IPS-18c (cell line): ENCODE data around the gene PTCD1.
"Not testable (repeated sequence)": the region's sequence is repeated elsewhere in the genome, so short reads cannot be mapped to it uniquely, and the experiment has no call there.

Experiments
- H3K4me3 ChIP-seq: 2 replicates; pipeline ENCODE4 v1.7.0; 2013; ENCODE audit warnings: low read depth, mild to moderate bottlenecking, low read length, moderate library complexity; ENCODE audit not compliant: insufficient read depth
- H3K9me3 ChIP-seq: one replicate; pipeline ENCODE4 v1.6.1; 2013; ENCODE audit warnings: mild to moderate bottlenecking, low read length, moderate library complexity; ENCODE audit not compliant: control insufficient read depth, insufficient read depth

The PTCD1 gene

DNA sequence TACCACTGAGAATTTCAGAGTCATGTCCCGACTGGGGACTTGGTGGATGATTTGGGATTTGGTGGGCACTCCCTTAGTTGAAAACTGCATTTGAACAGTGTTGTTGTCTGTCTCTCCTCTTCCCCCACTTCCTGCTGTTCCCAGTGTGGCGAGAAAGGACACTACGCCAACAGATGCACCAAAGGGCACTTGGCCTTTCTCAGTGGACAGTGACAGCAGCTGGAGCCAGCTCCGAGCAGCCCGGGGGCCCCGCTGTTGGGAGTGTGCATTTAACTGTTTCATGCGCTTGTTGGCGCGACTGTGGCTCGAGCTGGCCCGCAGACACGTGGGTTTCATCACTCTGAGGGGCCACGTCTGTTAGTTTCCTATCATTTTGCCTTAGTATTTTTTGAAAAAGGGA, 17.7 kb upstream of the PTCD1 start:
- no peak overlapping the region for H3K4me3 ChIP-seq
- H3K9me3 ChIP-seq = no peaks in the 10 kb centered on the region

DNA sequence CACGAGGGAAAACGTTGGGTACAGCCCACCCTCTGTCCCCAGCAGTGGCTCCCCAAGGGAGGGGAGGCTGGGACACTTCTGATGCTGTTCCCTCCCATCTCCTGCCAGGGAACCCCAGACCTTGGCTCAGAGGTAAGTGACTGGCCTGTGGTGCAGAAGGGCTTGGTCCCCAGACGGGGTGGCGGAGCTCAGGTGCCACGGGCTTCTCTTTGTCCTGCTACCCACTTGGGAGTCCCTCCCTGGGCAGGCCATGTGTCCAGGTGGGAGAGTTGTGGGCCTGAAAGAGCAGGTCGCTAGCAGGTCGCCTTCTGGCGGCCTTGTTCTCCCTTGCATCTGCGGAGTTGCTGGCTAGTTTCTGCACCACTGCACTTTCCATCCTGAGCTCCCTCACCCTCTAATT, 17.3 kb upstream of the PTCD1 start:
- Histone ChIP-seq H3K4me3 (no peak overlapping the region), H3K9me3 (no peaks in the 10 kb centered on the region)

DNA sequence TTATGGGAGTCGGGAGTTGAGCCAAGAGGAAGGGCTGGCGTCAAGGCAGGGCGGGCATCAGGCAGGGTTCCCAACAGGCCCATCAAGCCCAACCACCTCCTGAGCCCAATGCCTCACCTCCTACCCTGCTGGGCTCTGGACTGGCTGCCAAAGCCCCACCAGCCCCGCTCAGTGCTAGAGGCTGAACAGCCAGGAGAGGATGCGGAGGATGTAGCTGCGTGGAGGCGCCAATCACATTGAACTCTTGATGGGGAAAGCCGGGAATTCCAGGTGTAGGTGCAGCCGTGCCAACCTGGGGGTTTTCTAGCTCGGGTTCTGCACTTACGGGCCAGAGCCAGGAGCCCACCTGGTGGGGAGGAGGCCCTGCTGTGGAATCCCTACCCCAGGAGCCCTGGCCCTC, 14.5 kb upstream of the PTCD1 start:
- no peaks in the 10 kb centered on the region for H3K9me3 ChIP-seq
- no peak overlapping the region for H3K4me3 ChIP-seq

DNA sequence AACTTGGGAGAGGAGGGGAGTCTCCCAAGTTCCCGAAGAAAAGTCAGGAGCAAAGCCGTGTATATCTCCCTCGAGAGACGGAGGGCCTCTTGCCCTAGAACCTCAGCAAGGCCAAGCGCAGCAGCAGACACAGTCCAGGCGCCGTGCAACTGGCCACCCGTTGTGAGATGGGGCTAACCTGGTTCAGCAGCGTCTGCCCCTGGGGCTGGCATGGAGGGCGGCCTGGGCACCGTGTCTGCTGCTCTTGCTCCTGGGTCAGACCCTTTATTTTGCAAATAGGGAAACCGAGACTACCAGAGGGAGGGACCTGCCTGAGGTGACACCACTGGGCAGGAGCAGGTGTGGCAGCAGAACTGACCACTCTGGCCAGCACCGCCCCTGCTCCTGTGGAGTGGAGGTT, 13.9 kb upstream of the PTCD1 start:
- H3K4me3 ChIP-seq = no peak overlapping the region

DNA sequence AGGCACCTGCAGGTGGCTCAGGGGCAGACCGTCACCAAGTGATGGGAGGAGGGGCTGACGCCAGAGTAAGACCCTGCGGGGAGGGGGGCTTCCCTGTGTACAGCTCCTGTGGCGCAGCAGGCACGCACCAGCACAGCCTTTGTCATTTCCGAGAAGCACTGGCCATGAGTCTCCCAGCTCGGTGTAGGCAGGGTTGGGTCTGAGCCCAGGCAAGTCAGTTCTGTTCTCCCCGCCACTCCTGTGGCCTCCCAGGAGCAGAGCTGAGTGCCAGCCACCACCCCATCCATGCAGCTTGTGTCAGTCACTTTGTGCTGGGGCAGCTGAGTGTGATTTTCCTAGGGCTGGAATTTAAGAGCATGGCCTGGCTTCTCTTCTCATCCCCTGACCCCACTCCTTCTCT, 13.3 kb upstream of the PTCD1 start:
- H3K4me3 ChIP-seq = no peak overlapping the region
- no peaks in the 10 kb centered on the region for H3K9me3 ChIP-seq

More for the DNA sequence above, 13.9 kb upstream of the PTCD1 start:
- no peaks in the 10 kb centered on the region for H3K9me3 ChIP-seq

DNA sequence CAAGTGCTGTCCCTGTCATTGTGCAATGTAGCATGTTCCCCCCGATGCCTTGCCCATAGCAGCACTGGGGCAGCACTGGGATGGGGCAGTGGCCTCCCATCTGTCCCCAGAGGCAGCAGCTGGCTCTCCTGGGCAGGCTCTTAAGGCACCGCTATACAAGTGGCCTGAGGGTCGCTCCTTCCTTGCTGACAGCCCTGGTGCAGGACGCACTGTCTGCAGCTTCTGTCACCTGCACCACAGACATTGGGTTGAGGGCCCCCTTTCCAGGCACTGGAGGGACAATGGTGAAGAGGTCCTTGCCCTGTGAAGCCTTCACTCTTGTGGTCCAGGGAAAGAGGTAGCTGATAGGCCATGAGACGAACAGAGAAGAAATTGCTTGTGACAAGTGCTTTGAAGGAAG, 10.7 kb upstream of the PTCD1 start:
- H3K9me3 ChIP-seq = no peaks in the 10 kb centered on the region
- no peak overlapping the region for H3K4me3 ChIP-seq

DNA sequence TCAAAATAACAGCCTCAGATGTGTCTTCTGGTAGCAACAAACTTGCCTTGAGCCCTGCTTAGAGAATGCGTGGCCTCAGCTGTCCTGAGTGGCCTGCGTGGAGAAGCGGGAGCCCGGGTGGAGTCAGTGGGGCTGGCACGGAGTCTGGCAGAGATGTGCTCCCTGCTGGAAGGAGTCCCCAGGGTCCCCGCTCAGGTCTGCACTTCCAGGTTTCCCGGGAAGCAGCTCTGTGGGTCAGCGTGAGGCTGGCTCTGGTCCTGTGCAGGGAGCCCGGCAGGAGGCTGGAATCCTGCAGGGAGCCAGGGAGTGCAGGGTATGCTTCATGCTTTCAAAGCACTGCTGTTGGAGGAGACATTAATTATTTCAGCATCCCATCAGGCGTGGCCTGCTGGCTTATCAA, 10.3 kb upstream of the PTCD1 start:
- no peak overlapping the region for H3K4me3 ChIP-seq
- no peaks in the 10 kb centered on the region for H3K9me3 ChIP-seq

DNA sequence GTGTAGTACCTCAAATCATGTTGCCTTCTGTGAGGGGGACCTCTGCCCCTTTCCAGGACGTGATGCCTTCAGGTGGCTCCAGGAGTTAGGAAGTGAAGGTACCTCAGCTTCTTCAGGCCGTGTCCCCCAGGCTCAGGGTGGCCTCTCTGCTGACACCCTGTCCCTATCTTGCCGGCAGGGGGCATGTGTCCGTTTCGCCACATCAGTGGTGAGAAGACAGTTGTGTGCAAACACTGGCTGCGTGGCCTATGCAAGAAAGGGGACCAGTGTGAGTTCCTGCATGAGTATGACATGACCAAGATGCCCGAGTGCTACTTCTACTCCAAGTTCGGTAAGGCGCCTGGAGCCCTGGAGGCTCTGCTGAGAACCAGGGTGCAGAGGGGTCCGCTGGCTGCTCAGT, 9.3 kb upstream of the PTCD1 start:
- no peaks in the 10 kb centered on the region for H3K9me3 ChIP-seq
- no peak overlapping the region for H3K4me3 ChIP-seq

DNA sequence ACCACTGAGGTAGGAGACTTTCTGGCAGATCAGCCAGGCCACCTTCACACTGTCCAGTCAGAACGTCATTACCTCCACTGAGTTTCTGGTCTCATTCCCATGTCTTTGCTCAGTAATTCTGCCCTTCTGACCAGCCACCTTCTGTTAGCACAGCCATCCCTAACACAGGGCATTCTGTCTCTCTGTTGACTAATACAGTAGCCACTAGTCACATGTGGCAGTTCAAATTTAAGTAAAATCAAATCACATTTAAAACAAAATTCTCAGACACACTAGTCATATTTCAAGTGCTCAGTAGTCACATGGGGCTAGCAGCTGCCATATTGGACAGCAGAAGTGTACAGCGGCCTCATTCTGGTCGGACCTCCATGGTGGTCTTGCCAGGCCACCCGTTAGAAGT, 7.5 kb upstream of the PTCD1 start:
- H3K9me3 ChIP-seq = no peaks in the 10 kb centered on the region

DNA sequence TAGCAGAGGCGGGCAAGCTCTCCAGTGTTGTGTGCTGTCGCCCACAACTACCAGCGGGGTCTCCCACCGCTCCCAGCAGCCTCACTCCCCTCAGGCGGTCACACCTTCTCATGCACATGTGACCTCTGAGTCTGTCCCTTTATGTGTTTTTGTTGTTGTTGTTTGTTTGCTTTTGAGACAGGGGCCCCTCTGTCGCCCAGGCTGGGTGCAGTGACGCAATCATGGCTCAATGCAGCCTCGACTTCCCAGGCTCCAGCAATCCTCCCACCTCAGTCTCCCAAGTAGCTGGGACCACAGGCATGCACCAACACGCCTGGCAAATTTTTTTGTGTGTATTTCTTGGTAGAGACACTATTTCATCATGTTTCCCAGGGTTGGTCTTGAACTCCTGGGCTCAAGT, 1.6 kb upstream of the PTCD1 start:
- peak overlapping the region; percentile 99 for H3K4me3 ChIP-seq
- no peaks in the 10 kb centered on the region for H3K9me3 ChIP-seq

More for the DNA sequence above, 7.5 kb upstream of the PTCD1 start:
- H3K4me3 ChIP-seq = no peak overlapping the region

DNA sequence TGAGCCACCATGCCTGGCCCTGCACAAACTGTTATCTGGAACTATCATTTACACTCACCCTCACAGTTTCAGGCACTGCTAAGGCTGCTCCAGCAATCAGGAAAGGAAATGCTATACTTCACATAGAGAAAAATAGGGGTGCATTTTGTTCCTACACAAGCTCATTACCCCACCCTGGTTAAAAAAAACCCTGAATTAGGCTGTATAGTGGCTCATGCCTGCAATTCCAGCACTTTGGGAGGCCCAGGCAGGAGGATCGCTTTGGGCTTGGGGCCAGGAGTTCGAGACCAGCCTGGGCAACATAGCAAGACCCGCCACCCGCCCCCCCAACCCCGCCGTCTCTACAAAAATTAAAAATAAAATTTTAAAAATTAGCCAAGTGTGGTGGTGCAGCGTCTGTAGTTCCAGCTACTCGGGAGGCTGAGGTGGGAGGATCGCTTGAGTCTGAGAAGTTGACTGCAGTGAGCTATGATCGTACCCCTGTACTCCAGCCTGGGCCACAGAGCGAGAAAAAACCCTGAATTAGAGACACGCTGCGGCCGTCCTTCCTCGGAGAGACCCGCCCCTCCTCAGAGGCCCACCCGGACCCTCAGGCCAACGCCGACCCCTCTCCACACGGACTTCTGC, 539 bp downstream of the PTCD1 start:
- Histone ChIP-seq H3K4me3 (peak overlapping the region; percentile 99), H3K9me3 (no peaks in the 10 kb centered on the region)

DNA sequence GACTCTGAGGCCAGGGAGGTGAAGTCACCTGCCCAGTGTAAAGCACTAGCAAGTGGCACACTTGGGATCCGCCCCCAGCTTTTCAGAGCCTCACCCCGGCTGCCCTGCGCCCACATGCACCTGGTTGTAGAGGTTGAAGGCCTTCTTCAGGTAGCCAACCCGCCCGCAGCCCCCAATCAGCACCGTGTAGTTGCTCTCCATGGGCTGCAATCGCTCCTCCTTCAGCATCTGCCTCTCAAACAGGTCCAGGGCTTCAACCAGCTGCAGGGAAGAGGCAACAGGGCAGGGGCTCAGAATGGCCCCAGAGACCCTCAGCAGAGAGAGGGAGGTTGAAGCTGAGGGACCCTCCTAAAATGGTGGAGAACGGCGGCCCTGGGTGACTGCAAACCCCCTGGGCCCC, 5.4 kb downstream of the PTCD1 start:
- H3K4me3 ChIP-seq = no peak overlapping the region
- no peaks in the 10 kb centered on the region for H3K9me3 ChIP-seq

DNA sequence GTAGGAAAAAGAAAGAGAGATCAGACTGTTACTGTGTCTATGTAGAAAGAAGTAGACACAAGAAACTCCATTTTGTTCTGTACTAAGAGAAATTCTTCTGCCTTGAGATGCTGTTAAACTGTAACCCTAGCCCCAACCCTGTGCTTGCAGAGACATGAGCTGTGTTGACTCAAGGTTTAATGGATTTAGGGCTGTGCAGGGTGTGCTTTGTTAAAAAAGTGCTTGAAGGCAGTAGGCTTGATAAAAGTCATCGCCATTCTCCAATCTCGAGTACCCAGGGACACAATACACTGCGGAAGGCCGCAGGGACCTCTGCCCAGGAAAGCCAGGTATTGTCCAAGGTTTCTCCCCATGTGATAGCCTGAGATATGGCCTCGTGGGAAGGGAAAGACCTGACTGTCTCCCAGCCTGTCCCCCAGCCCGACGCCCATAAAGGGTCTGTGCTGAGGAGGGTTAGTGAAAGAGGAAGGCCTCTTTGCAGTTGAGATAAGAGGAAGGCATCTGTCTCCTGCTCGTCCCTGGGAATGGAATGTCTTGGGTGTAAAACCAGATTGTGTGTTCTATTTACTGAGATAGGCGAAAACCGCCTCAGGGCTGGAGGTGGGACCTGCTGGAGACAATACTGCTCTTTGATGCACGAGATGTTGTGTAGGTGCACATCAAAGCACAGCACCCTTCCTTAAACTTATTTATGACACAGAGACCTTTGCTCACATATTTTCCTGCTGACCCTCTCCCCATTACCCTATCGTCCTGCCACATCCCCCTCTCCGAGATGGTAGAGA, 6.7 kb downstream of the PTCD1 start:
- H3K9me3 ChIP-seq, H3K4me3 ChIP-seq: not testable (repeated sequence)

DNA sequence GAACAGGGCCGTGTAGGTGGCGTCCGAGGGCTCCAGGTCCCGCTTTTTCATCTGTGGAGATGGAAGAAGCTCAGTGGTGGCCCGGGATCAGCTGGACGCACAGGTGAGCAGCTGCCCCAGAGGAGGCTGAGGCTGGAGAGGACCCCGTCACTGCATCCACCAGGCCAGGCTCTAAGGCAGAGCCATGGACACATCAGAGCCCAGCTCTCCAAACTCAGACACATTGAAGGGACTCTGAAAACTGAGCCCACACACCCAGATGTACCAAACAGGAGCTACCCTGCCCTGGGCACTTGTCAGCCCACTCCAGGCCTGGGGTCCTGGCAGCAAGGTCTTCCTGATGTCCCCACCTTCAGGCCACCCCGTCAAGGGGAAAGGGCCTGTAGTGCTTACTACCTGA, 8.8 kb downstream of the PTCD1 start:
- no peak overlapping the region for H3K4me3 ChIP-seq
- H3K9me3 ChIP-seq = peaks cover 2% of the 10 kb centered on the region

DNA sequence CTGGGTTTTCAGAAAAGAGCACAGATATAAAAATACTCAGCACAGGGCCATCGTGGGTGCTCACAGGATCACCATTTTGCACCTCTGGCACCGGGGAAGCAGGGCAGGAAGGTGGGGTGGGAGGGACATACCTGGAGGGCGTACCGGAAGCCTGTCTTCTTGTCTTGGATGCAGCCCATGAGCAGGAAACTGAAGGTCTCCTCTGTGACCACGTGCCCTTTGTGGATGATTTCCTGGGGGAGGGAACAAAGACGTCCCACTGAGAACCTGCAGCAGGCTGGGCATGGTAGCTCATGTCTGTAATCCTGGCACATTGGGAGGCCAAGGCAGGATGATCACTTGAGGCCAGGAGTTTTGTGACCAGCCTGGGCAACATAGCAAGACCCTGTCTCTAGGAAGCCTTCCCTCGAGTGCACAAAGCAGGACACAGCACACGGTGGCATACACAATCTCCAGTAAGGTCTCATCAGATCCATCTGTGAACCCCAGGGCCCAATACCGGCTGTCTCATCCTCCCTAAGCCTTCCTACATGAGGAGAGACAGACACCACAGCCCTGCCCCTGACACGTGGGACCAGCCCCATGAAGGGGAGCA, 9.5 kb downstream of the PTCD1 start:
- Histone ChIP-seq H3K9me3 (peaks cover 2% of the 10 kb centered on the region), H3K4me3 (no peak overlapping the region)

DNA sequence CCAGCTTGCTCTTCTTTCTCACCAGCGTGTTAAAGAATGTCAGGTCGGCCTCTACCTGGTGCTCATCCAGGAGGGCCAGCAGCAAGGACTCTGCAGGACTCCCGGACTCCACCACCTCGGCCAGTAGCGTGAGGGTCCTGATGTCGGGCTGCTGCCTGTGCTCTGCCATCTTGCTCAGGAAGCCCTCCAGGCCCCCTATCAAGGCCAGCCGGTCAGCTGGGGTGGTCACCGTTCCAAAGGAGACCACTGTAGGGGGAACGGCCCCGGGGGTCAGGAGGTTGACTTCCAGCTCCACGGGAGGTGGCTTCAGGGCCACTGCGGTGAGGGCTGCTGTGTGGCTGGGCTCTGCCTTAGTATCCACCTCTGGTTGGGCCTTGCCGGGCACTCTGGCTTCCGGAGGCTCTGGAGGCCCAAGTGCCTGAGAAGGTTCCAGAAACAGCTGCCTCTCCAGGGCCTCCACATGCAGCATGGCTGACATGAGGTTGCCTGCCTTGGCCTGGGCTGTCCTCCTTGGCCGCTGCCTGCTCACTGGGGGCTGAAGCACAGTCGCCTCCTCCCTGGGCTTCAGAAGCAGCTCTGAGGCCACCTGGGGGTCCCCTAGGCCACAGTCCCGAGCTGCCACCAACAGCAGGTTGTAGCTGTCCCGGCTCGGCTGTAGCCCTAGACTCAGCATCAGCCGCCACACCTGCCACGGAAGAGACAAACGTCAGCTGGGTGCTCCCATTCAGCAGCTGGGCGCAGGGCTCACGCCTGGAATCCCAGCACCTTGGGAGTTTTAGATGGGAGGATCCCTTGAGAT, 13.5 kb downstream of the PTCD1 start:
- Histone ChIP-seq H3K9me3 (peaks cover 2% of the 10 kb centered on the region), H3K4me3 (no peak overlapping the region)

DNA sequence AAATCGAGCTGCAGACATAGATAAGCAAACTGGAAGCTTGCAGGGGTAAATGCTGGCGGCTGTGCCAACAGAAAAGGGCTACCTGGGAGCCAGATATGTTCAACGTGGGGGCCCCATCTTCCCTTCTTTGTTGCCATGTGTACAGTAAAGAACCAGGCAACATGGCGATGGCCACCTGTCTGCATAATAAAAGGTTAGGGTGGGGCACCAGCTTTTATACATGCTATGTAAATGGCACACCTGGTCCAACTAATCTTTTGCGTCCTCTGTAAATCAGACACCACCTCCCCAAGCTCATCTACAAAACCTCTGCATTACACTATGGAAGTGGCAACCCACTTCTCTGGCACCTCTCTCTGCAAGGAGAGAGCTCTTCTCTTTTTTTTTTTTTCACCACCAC, 16.0 kb downstream of the PTCD1 start:
- H3K4me3 ChIP-seq = no peak overlapping the region
- peaks cover 2% of the 10 kb centered on the region for H3K9me3 ChIP-seq

DNA sequence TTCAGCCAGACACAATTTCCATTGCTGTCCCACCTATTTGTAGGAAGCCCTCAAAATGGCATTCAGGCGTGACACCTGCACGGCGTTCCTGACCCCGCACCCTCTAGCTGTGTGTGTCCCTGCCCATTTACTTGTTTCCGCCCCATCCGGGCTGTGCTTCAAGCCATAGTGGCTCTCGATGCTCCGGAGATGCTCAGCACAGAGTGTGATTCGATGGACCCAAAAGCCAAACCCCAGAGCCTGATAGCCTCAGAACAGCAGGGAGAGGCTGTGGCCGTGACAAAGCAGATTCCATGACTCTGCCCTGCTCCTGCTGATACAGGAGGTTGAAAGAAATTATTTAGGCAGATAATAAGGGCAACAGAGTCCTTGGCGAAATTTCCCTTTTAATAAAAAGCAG, 16.4 kb downstream of the PTCD1 start:
- H3K9me3 ChIP-seq = peaks cover 2% of the 10 kb centered on the region
- no peak overlapping the region for H3K4me3 ChIP-seq
